Glutamatergic neuron (in vitro differentiated cells): ENCODE measurements around the gene MGRN1. TPM values are rescaled to one million over a fixed set of nuclear protein-coding genes. Genes with fewer than 3 reads are reported as not detected.

Experiments used
- DNase-seq: peaks from one replicate; pipeline ENCODE4 v3.0.0; 2022
- H3K27ac Mint-ChIP-seq: one replicate; pipeline ENCODE4 v1.8.0; 2020; ENCODE audit warnings: mild to moderate bottlenecking, mixed read lengths, inconsistent platforms; ENCODE audit not compliant: unreplicated experiment
- H3K27me3 Mint-ChIP-seq: one replicate; pipeline ENCODE4 v1.8.0; 2020; ENCODE audit warnings: mild to moderate bottlenecking, moderate library complexity, mixed read lengths, inconsistent platforms; ENCODE audit not compliant: unreplicated experiment
- H3K36me3 Mint-ChIP-seq: one replicate; pipeline ENCODE4 v1.8.0; 2020; ENCODE audit warnings: mild to moderate bottlenecking, mixed read lengths, inconsistent platforms; ENCODE audit not compliant: unreplicated experiment
- H3K4me1 Mint-ChIP-seq: one replicate; pipeline ENCODE4 v1.8.0; 2020; ENCODE audit warnings: mild to moderate bottlenecking, low read depth, mixed read lengths, inconsistent platforms; ENCODE audit not compliant: unreplicated experiment
- H3K4me3 Mint-ChIP-seq: one replicate; pipeline ENCODE4 v1.8.0; 2020; ENCODE audit warnings: mild to moderate bottlenecking, mixed read lengths, inconsistent platforms; ENCODE audit not compliant: unreplicated experiment
- H3K9me3 Mint-ChIP-seq: one replicate; pipeline ENCODE4 v1.8.0; 2020; ENCODE audit warnings: mild to moderate bottlenecking, moderate library complexity, mixed read lengths, inconsistent platforms; ENCODE audit not compliant: unreplicated experiment
- CTCF ChIP-seq: fragments of 200-600 bp; sonication (generic); IDR thresholded peaks from one replicate; pipeline ENCODE4 v1.5.0; 2021; ENCODE audit not compliant: partially characterized antibody, unreplicated experiment
- total RNA-seq: library from RNA; stranded (reverse); fragmentation: NEBNext Ultra II Directional; extraction: Animal tissue kit (Norgen Biotek cat#: 25700); gene quantifications from one replicate; pipeline ENCODE4 v1.2.1, GENCODE V29; 2021; ENCODE audit not compliant: unreplicated experiment

MGRN1 gene
- total RNA-seq, 1 donor from 2014 or later = 150 TPM

- Mint-ChIP-seq H3K4me1 (peaks cover 8% of the 10 kb centered on the region), H3K9me3 (peaks cover 4% of the 10 kb centered on the region), H3K36me3 (no peaks in the 10 kb centered on the region), H3K27me3 (peaks cover 9% of the 10 kb centered on the region), H3K27ac (peak overlapping the region; percentile 72), H3K4me3 (no peak overlapping the region)
- TF ChIP-seq CTCF = no peak
- no peak for DNase-seq
Measured at GRCh38 chr16:4676831-4677230, 52.2 kb downstream of the MGRN1 start.

- no peak overlapping the region for H3K27ac Mint-ChIP-seq
- no peak for DNase-seq
- H3K36me3 Mint-ChIP-seq = no peaks in the 10 kb centered on the region
- peaks cover 8% of the 10 kb centered on the region for H3K4me1 Mint-ChIP-seq
- H3K4me3 Mint-ChIP-seq = no peak overlapping the region
- peaks cover 4% of the 10 kb centered on the region for H3K9me3 Mint-ChIP-seq
- peaks cover 9% of the 10 kb centered on the region for H3K27me3 Mint-ChIP-seq
- no peak for TF ChIP-seq CTCF
Measured at GRCh38 chr16:4677390-4677789, 52.8 kb downstream of the MGRN1 start.

- H3K27ac Mint-ChIP-seq = no peak overlapping the region
- peaks cover 8% of the 10 kb centered on the region for H3K4me1 Mint-ChIP-seq
- DNase-seq = no peak
- peaks cover 4% of the 10 kb centered on the region for H3K9me3 Mint-ChIP-seq
- H3K36me3 Mint-ChIP-seq = no peaks in the 10 kb centered on the region
- no peak overlapping the region for H3K4me3 Mint-ChIP-seq
- peaks cover 9% of the 10 kb centered on the region for H3K27me3 Mint-ChIP-seq
- TF ChIP-seq CTCF = no peak
Measured at GRCh38 chr16:4677994-4678393, 53.4 kb downstream of the MGRN1 start.

GRCh38 chr16:4678596-4678995 is 54.0 kb downstream of the MGRN1 start:
- Mint-ChIP-seq H3K9me3 (peaks cover 2% of the 10 kb centered on the region), H3K27me3 (peaks cover 9% of the 10 kb centered on the region), H3K36me3 (no peaks in the 10 kb centered on the region), H3K4me3 (no peak overlapping the region), H3K4me1 (peaks cover 6% of the 10 kb centered on the region), H3K27ac (no peak overlapping the region)
- TF ChIP-seq CTCF = no peak
- DNase-seq = no peak

GRCh38 chr16:4679156-4679849 is 54.7 kb downstream of the MGRN1 start:
- Mint-ChIP-seq H3K36me3 (no peaks in the 10 kb centered on the region), H3K4me1 (peaks cover 4% of the 10 kb centered on the region), H3K9me3 (peaks cover 1% of the 10 kb centered on the region), H3K27ac (no peak overlapping the region), H3K4me3 (no peak overlapping the region), H3K27me3 (peaks cover 8% of the 10 kb centered on the region)
- DNase-seq = no peak
- no peak for TF ChIP-seq CTCF
